GM12874 (cell line): ENCODE measurements around the gene SIAH2.

Source experiments
- TF ChIP-seq, protein P1 (sequence below): IDR thresholded peaks from 2 replicates; pipeline ENCODE4 v1.5.1; 2011; ENCODE audit warnings: low read depth, mild to moderate bottlenecking, control low read depth, low read length, moderate library complexity; ENCODE audit not compliant: insufficient read depth

SIAH2 gene

DNA sequence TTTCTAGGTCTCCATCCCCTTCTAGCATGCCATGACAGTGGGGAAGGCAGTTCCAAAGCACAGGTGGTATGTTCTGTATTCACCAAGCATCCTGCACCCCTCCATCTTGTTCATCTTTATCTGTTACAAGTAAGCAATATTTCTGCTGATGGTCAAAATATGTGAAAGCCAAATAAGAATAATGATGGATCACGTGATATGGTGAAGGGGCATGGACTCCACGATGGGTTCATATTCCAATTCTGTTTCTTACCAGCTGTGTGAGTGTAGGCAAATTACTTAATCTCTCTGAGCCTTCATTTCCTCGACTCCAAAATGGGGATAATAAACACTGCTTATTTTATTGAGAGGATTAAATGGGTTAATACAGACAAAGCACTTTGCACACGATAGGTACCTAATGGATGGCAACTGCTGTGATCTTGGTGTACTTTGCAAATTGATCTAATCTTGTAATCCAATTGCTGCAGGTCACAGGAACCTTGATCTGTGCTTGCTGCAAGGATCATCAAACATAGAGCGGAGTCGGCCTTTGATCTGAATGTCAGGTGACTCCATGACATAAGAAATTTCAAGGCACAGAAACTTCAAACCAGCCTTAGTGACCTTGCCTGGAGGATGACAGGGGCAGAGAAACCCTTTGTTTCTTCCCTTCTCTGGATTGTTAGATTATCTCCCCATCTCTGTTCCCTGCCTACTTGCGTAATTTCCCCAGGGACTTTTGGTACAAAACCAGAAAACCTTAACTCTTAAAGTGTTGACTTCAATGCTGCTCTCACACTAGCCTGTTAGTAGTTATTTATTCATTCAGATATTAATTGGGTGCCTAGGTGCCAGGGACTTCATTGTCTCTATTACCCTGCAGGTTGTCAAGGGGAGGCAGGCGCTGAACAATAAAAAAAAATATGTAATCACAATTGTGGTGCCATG lies 25.8 kb downstream of the SIAH2 start:
- TF ChIP-seq, protein P1, sequence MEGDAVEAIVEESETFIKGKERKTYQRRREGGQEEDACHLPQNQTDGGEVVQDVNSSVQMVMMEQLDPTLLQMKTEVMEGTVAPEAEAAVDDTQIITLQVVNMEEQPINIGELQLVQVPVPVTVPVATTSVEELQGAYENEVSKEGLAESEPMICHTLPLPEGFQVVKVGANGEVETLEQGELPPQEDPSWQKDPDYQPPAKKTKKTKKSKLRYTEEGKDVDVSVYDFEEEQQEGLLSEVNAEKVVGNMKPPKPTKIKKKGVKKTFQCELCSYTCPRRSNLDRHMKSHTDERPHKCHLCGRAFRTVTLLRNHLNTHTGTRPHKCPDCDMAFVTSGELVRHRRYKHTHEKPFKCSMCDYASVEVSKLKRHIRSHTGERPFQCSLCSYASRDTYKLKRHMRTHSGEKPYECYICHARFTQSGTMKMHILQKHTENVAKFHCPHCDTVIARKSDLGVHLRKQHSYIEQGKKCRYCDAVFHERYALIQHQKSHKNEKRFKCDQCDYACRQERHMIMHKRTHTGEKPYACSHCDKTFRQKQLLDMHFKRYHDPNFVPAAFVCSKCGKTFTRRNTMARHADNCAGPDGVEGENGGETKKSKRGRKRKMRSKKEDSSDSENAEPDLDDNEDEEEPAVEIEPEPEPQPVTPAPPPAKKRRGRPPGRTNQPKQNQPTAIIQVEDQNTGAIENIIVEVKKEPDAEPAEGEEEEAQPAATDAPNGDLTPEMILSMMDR, result no peak

DNA sequence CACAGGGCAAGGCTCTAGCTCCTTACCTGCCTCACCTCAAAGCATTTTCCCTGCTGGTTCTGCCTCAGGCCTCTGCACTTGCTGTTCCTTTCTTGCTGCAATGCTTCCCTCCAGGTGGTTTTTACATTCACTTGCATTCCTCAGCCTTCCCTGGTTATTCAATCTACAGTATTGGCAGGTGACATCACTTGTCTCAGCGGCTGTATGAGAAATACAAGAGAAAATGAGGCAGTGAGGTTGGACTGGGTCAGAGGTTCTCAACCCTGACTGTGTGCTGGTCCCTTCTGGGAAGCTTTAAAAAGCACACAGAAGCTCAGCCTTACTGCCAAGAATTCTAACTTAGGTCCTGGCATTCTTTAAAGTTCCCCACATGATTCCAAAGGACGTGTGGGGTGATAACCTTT lies 26.7 kb downstream of the SIAH2 start:
- TF ChIP-seq, protein P1, result no peak

DNA sequence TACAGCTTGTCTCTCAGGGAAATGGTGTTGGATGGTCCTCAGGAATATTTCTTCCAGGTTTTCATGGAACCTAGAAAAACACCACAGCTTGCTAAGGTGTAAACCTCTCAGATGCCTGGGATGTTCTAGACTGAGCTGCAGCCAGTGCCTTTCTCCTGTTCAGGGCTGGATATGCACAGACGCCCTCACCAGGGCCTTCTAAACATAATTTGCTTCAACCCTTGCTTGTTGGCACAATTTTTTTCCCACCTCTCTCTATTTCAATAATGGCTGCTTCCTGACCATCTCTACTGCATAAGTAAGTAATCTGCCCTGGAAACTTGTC lies 28.2 kb downstream of the SIAH2 start:
- TF ChIP-seq, protein P1, result no peak

DNA sequence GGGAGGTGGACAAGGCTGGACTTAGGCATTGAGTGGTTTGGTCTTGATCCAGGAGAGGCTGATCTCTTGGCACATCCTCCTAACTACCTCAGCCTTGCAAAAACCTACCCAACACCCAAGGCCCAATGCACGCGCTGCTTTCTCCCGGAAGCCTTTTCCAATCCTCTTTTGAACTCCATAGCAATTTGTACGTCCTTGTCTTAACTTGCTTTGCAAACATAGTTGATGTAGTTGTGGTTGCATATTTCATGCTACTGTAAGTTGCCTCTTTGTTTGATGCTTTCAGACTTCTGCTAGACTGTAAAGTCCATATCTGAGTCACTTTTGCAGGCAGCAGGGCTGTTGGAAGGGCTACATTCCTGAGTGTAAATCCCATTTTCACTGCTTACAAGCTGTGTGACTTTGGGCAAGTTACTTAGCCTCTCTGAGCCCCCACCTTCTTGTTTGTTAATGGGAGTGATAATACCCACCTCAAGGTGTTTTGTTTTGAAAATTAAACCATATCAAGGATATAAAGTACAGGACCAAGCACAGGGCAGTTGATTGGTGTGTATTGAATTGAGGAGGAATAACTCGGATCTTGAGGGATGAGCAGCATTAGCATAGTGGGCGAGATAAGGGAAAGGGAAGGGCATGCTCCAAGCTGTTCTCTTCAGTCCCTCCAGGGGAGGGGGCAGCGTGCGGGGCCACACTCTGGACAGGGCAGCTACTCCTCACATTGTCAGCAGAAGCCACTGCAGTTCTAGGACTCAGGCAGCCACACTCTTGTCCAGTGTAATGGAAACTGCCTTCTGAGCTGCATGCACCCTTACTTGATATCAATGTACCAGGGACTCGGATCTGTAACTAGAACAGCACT lies 28.8 kb downstream of the SIAH2 start:
- TF ChIP-seq, protein P1, result no peak

- TF ChIP-seq, protein P1, result no peak
Observed at GRCh38 chr3:150733373-150733935, 29.5 kb downstream of the SIAH2 start.

GRCh38 chr3:150729682-150730360 lies 33.1 kb downstream of the SIAH2 start:
- TF ChIP-seq, protein P1, result no peak
